ENCODE data around the gene ALG10. TPM values are rescaled to one million over a fixed set of nuclear protein-coding genes. Genes with fewer than 3 reads are reported as not detected.
"Not testable (repeated sequence)": the region's sequence is repeated elsewhere in the genome, so short reads cannot be mapped to it uniquely, and the experiment has no call there.

Gene ALG10
- total RNA-seq, 2 donors from 2014 or later = 15.2 to 17.2 TPM

DNA sequence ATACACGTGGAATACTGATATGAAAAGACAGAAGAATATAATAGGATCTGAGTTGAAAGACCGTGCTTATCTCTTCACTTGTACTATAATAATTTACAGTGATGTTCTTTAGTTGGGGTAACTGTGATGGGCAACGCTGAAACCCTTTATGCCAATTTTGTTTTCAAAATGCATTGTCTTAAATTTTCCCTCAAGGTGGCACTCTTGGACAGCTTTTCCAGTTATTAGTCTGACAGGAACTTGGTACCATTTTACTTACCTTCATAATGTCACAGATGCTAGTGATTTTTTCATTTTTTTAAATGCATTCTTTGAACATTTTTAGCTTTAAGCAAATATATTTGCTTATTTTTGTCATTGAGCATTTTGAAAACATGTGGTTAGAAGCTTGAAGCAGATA, 16.1 kb downstream of the ALG10 start:
- not testable (repeated sequence) for ATAC-seq; H3K4me3 Mint-ChIP-seq; H3K27ac Mint-ChIP-seq; H3K36me3 Mint-ChIP-seq; H3K9me3 Mint-ChIP-seq; H3K27me3 Mint-ChIP-seq; DNase-seq (ENCODE audit: low spot score); H3K4me1 Mint-ChIP-seq (ENCODE audit: low read depth in 2 of 2)

DNA sequence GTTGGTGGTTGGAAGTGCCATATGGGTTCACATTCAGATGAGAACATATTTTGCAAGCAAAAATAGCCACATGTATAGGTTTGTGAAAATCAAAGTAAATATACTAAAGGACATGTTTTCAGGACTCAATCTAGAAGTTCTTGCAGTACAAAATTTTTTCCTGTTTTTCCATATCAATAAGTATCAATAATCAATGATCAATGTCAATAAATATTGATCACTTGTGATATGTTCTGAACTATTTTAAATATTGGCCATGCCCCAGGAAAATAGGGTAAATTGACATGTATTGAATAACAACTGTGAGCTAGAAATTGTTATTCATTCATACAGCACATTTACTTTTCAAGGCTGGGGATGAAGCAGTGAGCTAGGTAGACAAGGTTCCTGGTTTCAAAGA, 24.3 kb downstream of the ALG10 start:
- Mint-ChIP-seq H3K4me1 (ENCODE audit: low read depth in 2 of 2) (no peaks in the 10 kb centered on the region), H3K36me3 (peaks cover 15% of the 10 kb centered on the region), H3K27me3 (peaks cover 2 to 15% of the 10 kb centered on the region in 2 donors), H3K9me3 (peaks cover 5% of the 10 kb centered on the region), H3K4me3 (no peak overlapping the region), H3K27ac (no peak overlapping the region)
- ATAC-seq (no peak), DNase-seq (ENCODE audit: low spot score) (no peak)

DNA sequence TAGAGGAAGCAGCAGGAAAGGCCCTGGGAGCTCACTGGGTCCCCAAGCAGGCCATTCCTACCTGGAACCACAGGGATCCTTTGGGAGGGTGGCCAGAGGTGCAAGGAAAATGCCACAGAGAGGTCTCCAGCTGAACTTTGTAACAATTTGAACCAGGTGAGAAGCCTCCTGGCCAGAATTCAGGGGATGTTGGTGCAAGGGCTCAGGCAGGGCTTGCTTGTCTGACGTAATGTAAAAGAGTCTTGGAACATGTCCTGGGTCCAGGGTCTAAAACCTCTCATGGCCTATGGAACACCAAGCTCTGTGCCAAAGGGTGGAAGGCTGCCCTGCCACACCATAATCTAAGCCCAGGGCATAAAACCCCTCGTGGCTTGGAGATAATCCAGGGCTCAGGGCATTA, 25.6 kb downstream of the ALG10 start:
- not testable (repeated sequence) for H3K4me1 Mint-ChIP-seq (ENCODE audit: low read depth in 2 of 2); H3K27ac Mint-ChIP-seq; H3K9me3 Mint-ChIP-seq; H3K4me3 Mint-ChIP-seq; ATAC-seq; DNase-seq (ENCODE audit: low spot score)
- Mint-ChIP-seq H3K27me3 (peaks cover 2 to 15% of the 10 kb centered on the region in 2 donors), H3K36me3 (peaks cover 15% of the 10 kb centered on the region)

DNA sequence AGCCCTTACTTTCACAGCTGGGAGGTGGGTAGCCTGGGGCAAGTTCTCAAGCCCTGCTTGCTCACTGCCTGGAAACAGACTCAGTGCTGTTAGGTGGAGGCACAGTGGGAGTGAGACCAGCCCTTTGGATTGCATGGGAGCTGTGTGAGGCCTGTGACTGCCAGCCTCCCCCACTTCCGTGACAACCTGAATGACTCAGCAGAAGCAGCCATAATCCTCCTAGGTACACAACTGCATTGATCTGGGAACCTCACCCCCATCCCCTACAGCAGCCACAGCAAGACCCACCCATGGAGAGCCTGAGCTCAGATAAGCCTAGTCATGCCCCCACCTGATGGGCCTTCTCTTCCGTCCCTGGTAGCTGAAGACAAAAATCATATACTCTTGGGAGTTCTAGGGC, 26.4 kb downstream of the ALG10 start:
- ATAC-seq = no peak
- H3K4me3 Mint-ChIP-seq = no peak overlapping the region

DNA sequence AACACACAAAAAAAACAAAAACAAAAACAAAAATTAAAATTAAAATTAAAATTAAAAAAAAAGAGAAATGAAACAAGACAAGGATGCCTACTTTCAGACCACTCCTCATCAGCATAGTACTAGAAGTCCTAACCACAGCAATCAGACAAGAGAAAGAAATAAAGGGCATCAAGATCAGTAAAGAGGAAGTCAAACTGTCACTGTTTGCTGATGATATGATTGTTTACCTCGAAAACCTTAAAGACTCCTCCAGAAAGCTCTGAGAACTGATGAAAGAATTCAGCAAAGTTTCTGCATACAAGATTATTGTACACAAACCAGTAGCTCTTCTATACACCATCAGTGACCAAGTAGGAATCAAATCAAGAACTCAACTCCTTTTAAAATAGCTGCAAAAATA, 29.2 kb downstream of the ALG10 start:
- Mint-ChIP-seq H3K27me3 (peaks cover 2 to 15% of the 10 kb centered on the region in 2 donors), H3K4me3 (no peak overlapping the region), H3K27ac (no peak overlapping the region), H3K9me3 (peaks cover 14% of the 10 kb centered on the region), H3K4me1 (ENCODE audit: low read depth in 2 of 2) (peaks cover 0 to 3% of the 10 kb centered on the region in 2 donors), H3K36me3 (peaks cover 15% of the 10 kb centered on the region)
- DNase-seq (ENCODE audit: low spot score) (no peak), ATAC-seq (no peak)

More for the DNA sequence above, 26.4 kb downstream of the ALG10 start:
- no peak overlapping the region for H3K27ac Mint-ChIP-seq
- peaks cover 14% of the 10 kb centered on the region for H3K9me3 Mint-ChIP-seq
- DNase-seq (ENCODE audit: low spot score) = no peak
- H3K36me3 Mint-ChIP-seq = peaks cover 15% of the 10 kb centered on the region
- H3K4me1 Mint-ChIP-seq (ENCODE audit: low read depth in 2 of 2) = no peaks in the 10 kb centered on the region
- peaks cover 2 to 15% of the 10 kb centered on the region in 2 donors for H3K27me3 Mint-ChIP-seq

DNA sequence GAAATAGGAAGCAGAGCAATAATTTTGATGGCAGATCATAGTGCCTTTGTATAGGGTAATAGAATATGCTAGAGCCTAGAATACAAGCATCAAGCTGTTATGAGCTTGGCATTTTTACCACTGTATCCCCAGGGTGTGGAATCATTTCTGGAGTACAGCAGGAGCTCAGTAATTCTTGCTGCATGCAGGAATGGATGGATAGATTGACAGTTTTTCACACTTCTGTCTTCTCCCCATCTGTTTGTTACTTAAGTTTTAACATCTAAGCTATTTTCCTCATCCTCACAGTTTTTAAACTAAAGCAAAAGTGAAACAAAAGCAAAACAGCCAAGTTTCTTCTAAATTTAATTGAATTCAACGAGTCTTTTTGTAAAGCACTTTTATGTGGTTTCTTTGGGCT, 32.6 kb downstream of the ALG10 start:
- no peak overlapping the region for H3K27ac Mint-ChIP-seq
- H3K36me3 Mint-ChIP-seq = peaks cover 9% of the 10 kb centered on the region
- no peak overlapping the region for H3K4me3 Mint-ChIP-seq
- peaks cover 11% of the 10 kb centered on the region for H3K9me3 Mint-ChIP-seq
- DNase-seq (ENCODE audit: low spot score) = no peak
- no peak for ATAC-seq
- H3K4me1 Mint-ChIP-seq (ENCODE audit: low read depth in 2 of 2) = peaks cover 0 to 3% of the 10 kb centered on the region in 2 donors
- H3K27me3 Mint-ChIP-seq = peaks cover 2 to 9% of the 10 kb centered on the region in 2 donors
